ENCODE results near the gene CTIF. TPM values are rescaled to one million over a fixed set of nuclear protein-coding genes. Genes with fewer than 3 reads are reported as not detected.

The CTIF gene
- total RNA-seq, 1 donor from 2014 or later: 72.4 TPM

DNA sequence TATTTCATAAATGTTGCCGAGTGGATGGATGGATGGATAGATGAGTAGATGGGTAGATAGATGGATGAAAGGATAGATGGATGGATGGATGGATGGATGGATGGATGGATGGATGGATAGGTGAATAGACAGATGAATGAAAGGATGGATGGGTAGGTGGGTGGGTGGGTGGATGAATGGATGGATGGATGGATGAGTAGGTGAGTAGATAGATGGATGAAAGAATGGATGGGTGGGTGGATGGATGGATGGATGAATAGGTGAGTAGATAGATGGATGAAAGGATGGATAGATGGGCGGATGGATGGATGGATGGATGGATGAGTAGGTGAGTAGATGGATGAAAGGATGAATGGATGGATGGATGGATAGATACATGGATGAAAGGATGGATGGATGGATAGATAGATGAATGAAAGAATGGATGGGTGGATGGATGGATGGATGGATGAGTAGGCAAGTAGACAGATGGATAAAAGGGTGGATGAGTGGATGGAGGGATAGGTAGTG lies 307.6 kb downstream of the CTIF start:
- no peaks in the 10 kb centered on the region for H3K27me3 ChIP-seq
- TF ChIP-seq CTCF (IDR thresholded peaks at IDR 0.05): no peak
- no peak overlapping the region for H3K4me3 ChIP-seq
- no peaks in the 10 kb centered on the region for H3K9me3 ChIP-seq
- intact Hi-C loops (cut with DNase I): no loop called here
- H3K27ac ChIP-seq: no peak overlapping the region
- H3K36me3 ChIP-seq: no peaks in the 10 kb centered on the region
- DNase-seq (no peak), ATAC-seq (no peak)
- peaks cover 37% of the 10 kb centered on the region for H3K4me1 ChIP-seq

- H3K4me3 ChIP-seq: no peak overlapping the region
- DNase-seq (no peak), ATAC-seq (no peak)
- no peak for TF ChIP-seq CTCF (IDR thresholded peaks at IDR 0.05)
- no peaks in the 10 kb centered on the region for H3K27me3 ChIP-seq
- peaks cover 32% of the 10 kb centered on the region for H3K4me1 ChIP-seq
- intact Hi-C loops (cut with DNase I): no loop called here
- no peak overlapping the region for H3K27ac ChIP-seq
- no peaks in the 10 kb centered on the region for H3K36me3 ChIP-seq
- H3K9me3 ChIP-seq: no peaks in the 10 kb centered on the region
Measured at GRCh38 chr18:48847807-48848486, 309.1 kb downstream of the CTIF start.

DNA sequence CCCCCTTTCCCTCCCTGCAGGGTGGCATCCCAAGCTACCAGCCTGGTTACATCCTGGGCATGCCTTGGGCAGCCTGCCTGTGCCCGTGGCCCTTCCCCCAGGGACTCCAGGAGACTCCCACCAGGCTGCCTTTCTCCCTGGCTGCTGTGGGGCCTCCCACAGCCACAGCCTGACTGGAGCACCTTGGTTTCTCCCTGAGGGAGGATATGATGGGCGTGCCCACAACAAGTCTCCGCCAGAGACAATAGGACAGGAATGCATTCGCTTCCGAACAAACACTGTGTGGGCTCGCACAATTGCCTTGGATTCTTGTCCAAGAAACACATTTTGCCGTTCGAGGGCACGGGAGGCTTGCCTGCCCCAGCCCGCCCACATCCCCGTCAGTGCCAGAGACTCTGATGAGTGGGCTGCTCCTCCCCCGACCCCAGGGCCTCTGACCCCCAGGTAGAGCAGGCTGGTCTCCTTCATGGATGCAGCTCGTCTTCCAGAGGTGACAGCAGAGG lies 309.9 kb downstream of the CTIF start:
- TF ChIP-seq CTCF (IDR thresholded peaks at IDR 0.05): no peak
- H3K9me3 ChIP-seq: no peaks in the 10 kb centered on the region
- H3K4me3 ChIP-seq: no peak overlapping the region
- DNase-seq (no peak), ATAC-seq (peak; percentile 25)
- peaks cover 26% of the 10 kb centered on the region for H3K4me1 ChIP-seq
- no peaks in the 10 kb centered on the region for H3K27me3 ChIP-seq
- H3K36me3 ChIP-seq: no peaks in the 10 kb centered on the region
- intact Hi-C loops (cut with DNase I): no loop called here
- H3K27ac ChIP-seq: no peak overlapping the region

DNA sequence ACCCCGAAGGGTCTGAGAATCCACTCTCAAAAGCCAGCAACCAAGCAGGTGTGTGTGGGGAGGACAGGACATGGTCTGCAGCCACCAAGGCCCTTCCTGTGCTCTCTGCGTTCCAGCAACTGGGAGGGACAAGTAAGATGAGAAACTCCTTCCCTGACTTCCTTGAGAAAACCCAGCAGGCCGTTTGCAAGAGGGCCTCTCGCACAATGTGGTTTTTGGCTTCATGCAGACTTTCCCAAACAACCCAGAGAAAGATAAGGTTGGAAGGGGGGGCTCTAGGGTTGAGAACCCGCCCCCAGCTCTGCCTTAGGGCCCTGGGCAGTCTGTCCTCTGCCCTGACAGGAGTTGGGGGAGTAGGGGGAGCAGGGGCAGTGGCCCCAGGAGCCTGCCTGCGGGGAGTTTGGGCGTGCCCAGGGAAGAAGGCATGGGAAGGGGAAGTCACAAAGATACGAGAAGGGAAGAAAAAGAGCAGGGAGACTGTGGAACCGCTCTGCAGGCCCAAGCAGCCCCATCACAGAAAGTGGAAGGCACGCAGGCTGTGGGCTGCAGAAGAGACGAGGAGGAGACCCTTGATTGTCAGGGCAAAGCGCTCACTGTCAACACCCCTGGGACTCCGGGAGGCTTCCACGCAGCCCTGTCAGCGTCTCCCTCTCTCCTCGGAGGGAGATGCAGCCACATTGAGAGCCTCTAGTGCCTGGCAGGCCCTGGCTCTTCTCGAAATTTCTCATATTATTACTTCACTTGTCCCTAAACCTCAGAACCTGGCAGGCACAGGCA lies 312.2 kb downstream of the CTIF start:
- Histone ChIP-seq H3K36me3 (no peaks in the 10 kb centered on the region), H3K27me3 (no peaks in the 10 kb centered on the region), H3K4me3 (no peak overlapping the region), H3K4me1 (peaks cover 22% of the 10 kb centered on the region), H3K27ac (peak overlapping the region; percentile 71), H3K9me3 (no peaks in the 10 kb centered on the region)
- TF ChIP-seq CTCF (IDR thresholded peaks at IDR 0.05): no peak
- no peak for DNase-seq
- intact Hi-C loops (cut with DNase I): no loop called here
- peak; percentile 42 for ATAC-seq

DNA sequence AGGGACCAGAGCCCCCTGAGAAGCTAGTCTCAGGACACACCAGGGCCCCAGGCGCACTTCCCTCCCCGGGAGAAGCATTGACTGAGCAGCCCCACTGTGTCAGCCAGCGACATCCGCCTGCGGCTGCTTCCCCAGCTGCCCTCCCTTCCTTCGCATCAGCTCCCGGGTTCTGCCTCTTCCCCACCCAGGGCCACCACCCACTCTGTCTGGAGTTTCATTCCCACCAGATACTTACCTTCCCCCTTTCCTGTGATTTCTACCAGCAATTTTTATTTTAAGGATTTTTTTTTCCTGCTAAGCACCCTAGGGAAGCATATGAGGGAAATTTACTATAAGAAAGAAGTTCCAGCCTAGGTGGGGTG lies 312.7 kb downstream of the CTIF start:
- intact Hi-C loops (cut with DNase I): no loop called here
- TF ChIP-seq CTCF (IDR thresholded peaks at IDR 0.05): no peak
- Histone ChIP-seq H3K27ac (peak overlapping the region; percentile 71), H3K36me3 (no peaks in the 10 kb centered on the region), H3K4me1 (peaks cover 22% of the 10 kb centered on the region), H3K9me3 (no peaks in the 10 kb centered on the region), H3K27me3 (no peaks in the 10 kb centered on the region), H3K4me3 (no peak overlapping the region)
- peak; percentile 78 for ATAC-seq
- DNase-seq: peak; percentile 78

All from upper lobe of right lung (tissue), 1 donor.